Brain microvascular endothelial cell (primary cell): Measurements from ENCODE around the gene SVOPL.

Source experiments
- DNase-seq: peaks from one replicate; pipeline ENCODE4 v3.0.0-alpha.2; 2020
- H3K27ac ChIP-seq: fragments of 250-450 bp; sonication (Bioruptor Pico); 2 replicates; pipeline ENCODE4 v1.5.1; 2020; ENCODE audit warnings: mild to moderate bottlenecking, moderate library complexity
- H3K27me3 ChIP-seq: fragments of 250-450 bp; sonication (Bioruptor Pico); replicated peaks from 2 replicates; pipeline ENCODE4 v1.5.1; 2020; ENCODE audit warnings: mild to moderate bottlenecking
- H3K36me3 ChIP-seq: fragments of 250-450 bp; sonication (Bioruptor Pico); replicated peaks from 2 replicates; pipeline ENCODE4 v1.5.1; 2020; ENCODE audit warnings: mild to moderate bottlenecking
- H3K4me3 ChIP-seq: 2 replicates; pipeline ENCODE4 v1.5.1; 2011; ENCODE audit warnings: low read depth, mild to moderate bottlenecking, control low read depth, low read length, moderate library complexity
- in situ Hi-C: cut with HindIII; loops from 2 replicates; pipeline ENCODE4 v1.10.0; 2017; ENCODE audit warnings: low sequenced_read_pairs, low pct_ligation_motif_present
- TF ChIP-seq, protein P1 (sequence below): IDR thresholded peaks from 2 replicates; pipeline ENCODE4 v1.5.1; 2011; ENCODE audit warnings: low read depth, mild to moderate bottlenecking, moderate library complexity, low read length, control low read depth, inconsistent platforms; ENCODE audit errors: missing control alignments

Gene SVOPL

DNA sequence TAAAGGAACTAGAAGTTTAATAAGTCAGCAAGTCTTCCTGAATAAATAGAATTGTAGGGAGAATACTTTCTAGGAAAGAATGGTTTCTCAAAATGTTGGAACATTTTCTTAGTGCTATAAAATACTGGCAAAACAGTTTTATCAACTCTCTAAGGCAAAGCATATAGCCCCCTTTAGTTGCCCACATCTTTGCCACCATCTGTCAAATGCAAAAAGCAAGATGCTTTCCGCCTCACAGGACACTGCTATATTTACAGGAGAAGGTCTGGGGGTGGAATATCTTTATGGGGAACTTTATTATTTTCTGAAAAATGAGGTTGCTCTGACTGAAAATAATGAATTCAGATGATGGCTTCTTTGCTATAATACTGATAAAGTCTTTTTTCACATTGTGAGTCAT lies 78.3 kb downstream of the SVOPL start:
- Histone ChIP-seq H3K27me3 (no peaks in the 10 kb centered on the region), H3K27ac (no peak overlapping the region), H3K4me3 (no peak overlapping the region), H3K36me3 (no peaks in the 10 kb centered on the region)
- DNase-seq = no peak
- in situ Hi-C loops = no loop called here
- TF ChIP-seq, protein P1, sequence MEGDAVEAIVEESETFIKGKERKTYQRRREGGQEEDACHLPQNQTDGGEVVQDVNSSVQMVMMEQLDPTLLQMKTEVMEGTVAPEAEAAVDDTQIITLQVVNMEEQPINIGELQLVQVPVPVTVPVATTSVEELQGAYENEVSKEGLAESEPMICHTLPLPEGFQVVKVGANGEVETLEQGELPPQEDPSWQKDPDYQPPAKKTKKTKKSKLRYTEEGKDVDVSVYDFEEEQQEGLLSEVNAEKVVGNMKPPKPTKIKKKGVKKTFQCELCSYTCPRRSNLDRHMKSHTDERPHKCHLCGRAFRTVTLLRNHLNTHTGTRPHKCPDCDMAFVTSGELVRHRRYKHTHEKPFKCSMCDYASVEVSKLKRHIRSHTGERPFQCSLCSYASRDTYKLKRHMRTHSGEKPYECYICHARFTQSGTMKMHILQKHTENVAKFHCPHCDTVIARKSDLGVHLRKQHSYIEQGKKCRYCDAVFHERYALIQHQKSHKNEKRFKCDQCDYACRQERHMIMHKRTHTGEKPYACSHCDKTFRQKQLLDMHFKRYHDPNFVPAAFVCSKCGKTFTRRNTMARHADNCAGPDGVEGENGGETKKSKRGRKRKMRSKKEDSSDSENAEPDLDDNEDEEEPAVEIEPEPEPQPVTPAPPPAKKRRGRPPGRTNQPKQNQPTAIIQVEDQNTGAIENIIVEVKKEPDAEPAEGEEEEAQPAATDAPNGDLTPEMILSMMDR = no peak

DNA sequence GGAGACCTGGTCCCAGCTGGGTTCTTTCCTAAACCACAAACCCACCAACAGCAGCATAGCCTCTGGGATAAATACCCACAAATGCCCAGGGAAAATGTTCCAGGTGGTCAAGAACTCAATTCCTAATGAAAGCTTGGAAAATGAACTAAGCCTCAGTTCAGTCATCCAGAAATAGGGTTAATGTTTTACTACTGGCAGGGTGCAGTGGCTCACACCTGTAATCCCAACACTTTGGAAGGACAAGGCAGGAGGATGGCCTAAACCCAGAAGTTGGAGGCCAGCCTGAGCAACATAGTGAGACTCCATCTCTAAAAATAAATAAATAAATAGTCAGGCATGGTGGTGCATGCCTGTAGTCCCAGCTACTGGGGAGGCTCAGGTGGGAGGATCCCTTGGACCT lies 82.2 kb downstream of the SVOPL start:
- Histone ChIP-seq H3K27ac (no peak overlapping the region), H3K27me3 (no peaks in the 10 kb centered on the region), H3K4me3 (no peak overlapping the region), H3K36me3 (no peaks in the 10 kb centered on the region)
- TF ChIP-seq, protein P1 = no peak
- DNase-seq = no peak
- in situ Hi-C loops = no loop called here

- DNase-seq = no peak
- H3K27ac ChIP-seq = no peak overlapping the region
- no peaks in the 10 kb centered on the region for H3K27me3 ChIP-seq
- no peak overlapping the region for H3K4me3 ChIP-seq
- in situ Hi-C loops = no loop called here
- TF ChIP-seq, protein P1 = no peak
- H3K36me3 ChIP-seq = no peaks in the 10 kb centered on the region
These were observed 82.7 kb downstream of the SVOPL start for GRCh38 chr7:138618506-138618905.

DNA sequence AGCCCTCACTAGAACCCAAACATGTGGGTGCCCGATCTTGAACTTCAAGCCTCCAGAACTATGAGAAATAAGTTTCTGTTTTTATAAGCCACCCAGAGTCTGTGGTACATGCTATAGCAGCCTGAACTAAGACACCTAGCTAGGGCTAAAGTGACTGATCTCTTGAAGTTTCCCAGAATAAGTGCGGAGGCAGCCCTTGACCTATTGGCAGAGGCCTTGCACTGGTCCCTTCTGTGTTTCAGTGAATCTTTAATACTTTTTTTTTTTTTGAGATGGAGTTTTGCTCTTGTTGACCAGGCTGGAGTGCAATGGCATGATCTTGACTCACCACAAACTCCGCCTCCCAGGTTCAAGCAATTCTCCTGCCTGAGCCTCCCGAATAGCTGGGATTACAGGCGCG lies 85.1 kb downstream of the SVOPL start:
- in situ Hi-C loops = no loop called here
- Histone ChIP-seq H3K27me3 (no peaks in the 10 kb centered on the region), H3K4me3 (no peak overlapping the region), H3K36me3 (no peaks in the 10 kb centered on the region), H3K27ac (no peak overlapping the region)
- TF ChIP-seq, protein P1 = no peak
- DNase-seq = no peak

DNA sequence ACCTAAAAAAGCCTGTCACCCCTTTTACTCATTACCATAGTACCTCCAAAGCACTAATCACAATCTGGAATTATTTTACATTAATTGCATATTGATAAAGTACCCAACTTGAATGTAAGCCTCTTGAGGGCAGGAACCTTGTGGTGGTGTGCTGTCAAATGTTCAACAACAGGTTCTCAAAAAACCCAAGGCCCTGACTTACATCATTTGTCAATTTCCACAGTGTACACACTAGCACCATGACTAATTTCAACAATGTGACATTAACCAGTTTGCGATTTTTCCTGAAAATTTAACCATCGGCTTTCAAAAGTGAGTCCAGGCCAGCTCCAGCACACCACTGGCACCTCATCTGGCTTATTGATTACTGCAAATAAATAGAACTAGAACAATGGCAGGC lies 87.5 kb downstream of the SVOPL start:
- TF ChIP-seq, protein P1 = no peak
- in situ Hi-C loops = no loop called here
- H3K36me3 ChIP-seq = no peaks in the 10 kb centered on the region
- H3K27ac ChIP-seq = no peak overlapping the region
- no peak for DNase-seq
- no peaks in the 10 kb centered on the region for H3K27me3 ChIP-seq
- H3K4me3 ChIP-seq = no peak overlapping the region

- H3K27me3 ChIP-seq = no peaks in the 10 kb centered on the region
- in situ Hi-C loops = no loop called here
- no peaks in the 10 kb centered on the region for H3K36me3 ChIP-seq
- no peak overlapping the region for H3K4me3 ChIP-seq
- no peak overlapping the region for H3K27ac ChIP-seq
- TF ChIP-seq, protein P1 = no peak
- no peak for DNase-seq
These were observed 90.4 kb downstream of the SVOPL start for GRCh38 chr7:138610671-138611170.
